Measurements from ENCODE around the gene DUSP16. TPM values are rescaled to one million over a fixed set of nuclear protein-coding genes. Genes with fewer than 3 reads are reported as not detected.

Gene DUSP16
- total RNA-seq, 4 donors from 2014 or later, result 16.1 to 47.0 (median 40.0) TPM

- in situ Hi-C loops (cut with MboI; ENCODE audit: low pct_ligation_motif_present in 1 of 4, low pct_unique_long_range_greater_than_20kb in 1 of 4, low sequenced_read_pairs in 3 of 4), result loop anchor here in 1 of 4 donors (25.0 kb wide), 1 partner anchor 171 kb away; no protein-coding TSS in a partner anchor
- H3K27ac ChIP-seq, result peak overlapping the region; percentile 99 to 100 (median 100)
- H3K27me3 ChIP-seq, result no peaks in the 10 kb centered on the region
- peak overlapping the region in 1 of 4 donors; percentile 76 for H3K4me3 ChIP-seq
- WGBS, 2 donors (ENCODE audit: low coverage in 1 of 2), result 56 to 88% methylated on average over 1 to 4 of the region's 4 CpGs
- DNase-seq, result no peak
- no peaks in the 10 kb centered on the region for H3K36me3 ChIP-seq
- H3K9me3 ChIP-seq, result no peaks in the 10 kb centered on the region
- intact Hi-C loops (cut with DNase I; ENCODE audit: low total_unique reads), result no loop called here
- TF ChIP-seq POLR2A (IDR thresholded peaks at IDR 0.05), result no peak
- TF ChIP-seq POLR2AphosphoS5 (IDR thresholded peaks at IDR 0.05), result no peak
- no peak for TF ChIP-seq CTCF (IDR thresholded peaks at IDR 0.05)
- no peak for TF ChIP-seq EP300 (IDR thresholded peaks at IDR 0.05; ENCODE audit: low read depth)
- H3K4me1 ChIP-seq, result peaks cover 0 to 47% (median 27%) of the 10 kb centered on the region in 4 donors
Observed at GRCh38 chr12:12558291-12558690, 4.4 kb downstream of the DUSP16 start.

GRCh38 chr12:12557733-12558132, 4.9 kb downstream of the DUSP16 start:
- Histone ChIP-seq H3K9me3 (no peaks in the 10 kb centered on the region), H3K27ac (no peak overlapping the region), H3K4me1 (peaks cover 0 to 44% (median 22%) of the 10 kb centered on the region in 4 donors), H3K27me3 (no peaks in the 10 kb centered on the region), H3K36me3 (peaks cover 0 to 5% (median 0%) of the 10 kb centered on the region in 4 donors), H3K4me3 (no peak overlapping the region)
- TF ChIP-seq EP300 (IDR thresholded peaks at IDR 0.05; ENCODE audit: low read depth) (no peak), POLR2A (IDR thresholded peaks at IDR 0.05) (no peak), POLR2AphosphoS5 (IDR thresholded peaks at IDR 0.05) (no peak), CTCF (IDR thresholded peaks at IDR 0.05) (no peak)
- no peak for DNase-seq
- in situ Hi-C loops (cut with MboI; ENCODE audit: low pct_ligation_motif_present in 1 of 4, low pct_unique_long_range_greater_than_20kb in 1 of 4, low sequenced_read_pairs in 3 of 4) (loop anchor here in 1 of 4 donors (25.0 kb wide), 1 partner anchor 170 kb away; no protein-coding TSS in a partner anchor), intact Hi-C loops (cut with DNase I; ENCODE audit: low total_unique reads) (no loop called here)
- 95 to 100% methylated on average over 3 of the region's 3 CpGs for WGBS, 2 donors (ENCODE audit: low coverage in 1 of 2)

- WGBS, 2 donors (ENCODE audit: low coverage in 1 of 2), result 80 to 97% methylated on average over 4 of the region's 4 CpGs
- in situ Hi-C loops (cut with MboI; ENCODE audit: low pct_ligation_motif_present in 1 of 4, low pct_unique_long_range_greater_than_20kb in 1 of 4, low sequenced_read_pairs in 3 of 4) (loop anchor here in 1 of 4 donors (25.0 kb wide), 1 partner anchor 168 kb away; no protein-coding TSS in a partner anchor), intact Hi-C loops (cut with DNase I; ENCODE audit: low total_unique reads) (no loop called here)
- Histone ChIP-seq H3K9me3 (no peaks in the 10 kb centered on the region), H3K27ac (no peak overlapping the region), H3K27me3 (no peaks in the 10 kb centered on the region), H3K4me1 (peaks cover 0 to 42% (median 22%) of the 10 kb centered on the region in 4 donors), H3K36me3 (peaks cover 0 to 6% (median 0%) of the 10 kb centered on the region in 4 donors), H3K4me3 (no peak overlapping the region)
- DNase-seq, result no peak
- no peak for TF ChIP-seq POLR2AphosphoS5 (IDR thresholded peaks at IDR 0.05)
- no peak for TF ChIP-seq CTCF (IDR thresholded peaks at IDR 0.05)
- TF ChIP-seq EP300 (IDR thresholded peaks at IDR 0.05; ENCODE audit: low read depth), result no peak
- TF ChIP-seq POLR2A (IDR thresholded peaks at IDR 0.05), result no peak
Observed at GRCh38 chr12:12555656-12556055, 7.0 kb downstream of the DUSP16 start.

GRCh38 chr12:12553208-12553785, 9.4 kb downstream of the DUSP16 start:
- peaks cover 0 to 19% (median 3%) of the 10 kb centered on the region in 4 donors for H3K4me1 ChIP-seq
- no peak overlapping the region for H3K27ac ChIP-seq
- H3K36me3 ChIP-seq, result peaks cover 0 to 6% (median 0%) of the 10 kb centered on the region in 4 donors
- no peaks in the 10 kb centered on the region for H3K9me3 ChIP-seq
- intact Hi-C loops (cut with DNase I; ENCODE audit: low total_unique reads), result no loop called here
- no peak for TF ChIP-seq EP300 (IDR thresholded peaks at IDR 0.05; ENCODE audit: low read depth)
- no peak for TF ChIP-seq POLR2A (IDR thresholded peaks at IDR 0.05)
- no peak for TF ChIP-seq CTCF (IDR thresholded peaks at IDR 0.05)
- no peak for TF ChIP-seq POLR2AphosphoS5 (IDR thresholded peaks at IDR 0.05)
- H3K4me3 ChIP-seq, result no peak overlapping the region
- DNase-seq, result no peak
- no peaks in the 10 kb centered on the region for H3K27me3 ChIP-seq
- WGBS, 2 donors (ENCODE audit: low coverage in 1 of 2), result 79% methylated on average over 3 of the region's 3 CpGs; no CpG with 5 or more reads in 1 of the 2 donors
- in situ Hi-C loops (cut with MboI; ENCODE audit: low pct_ligation_motif_present in 1 of 4, low pct_unique_long_range_greater_than_20kb in 1 of 4, low sequenced_read_pairs in 3 of 4), result loop anchor here in 1 of 4 donors (25.0 kb wide), 1 partner anchor 166 kb away; no protein-coding TSS in a partner anchor

All from transverse colon (tissue), 4 donors.